Esophagus muscularis mucosa (tissue), 4 donors: ENCODE results near the gene TEAD4. TPM values are rescaled to one million over a fixed set of nuclear protein-coding genes. Genes with fewer than 3 reads are reported as not detected.

ENCODE experiments used
- DNase-seq: peaks from one replicate; pipeline ENCODE4 v3.0.0-alpha.2; 2017; ENCODE audit errors: extremely low spot score
- H3K27ac ChIP-seq, 4 donors: fragments of 200-600 bp; sonication (generic); replicated peaks in 1 of 4; 1 replicate in 3 of 4; 2 replicates in 1 of 4; pipeline ENCODE4 v1.5.1; 2016 to 2019; ENCODE audit warnings: mild to moderate bottlenecking in 1 of 4
- H3K27me3 ChIP-seq, 4 donors: fragments of 200-600 bp; sonication (generic); one replicate each; pipeline versions ENCODE4 v1.5.1 to v1.6.0; 2016 to 2019
- H3K36me3 ChIP-seq, 4 donors: fragments of 200-600 bp; sonication (generic); one replicate each; pipeline ENCODE4 v1.5.1; 2016 to 2019
- H3K4me1 ChIP-seq, 4 donors: fragments of 200-600 bp; sonication (generic); one replicate each; pipeline ENCODE4 v1.5.1; 2016 to 2019
- H3K4me3 ChIP-seq, 4 donors: fragments of 200-600 bp; sonication (generic); 1 replicate in 2 of 4; 2 replicates in 2 of 4; pipeline ENCODE4 v1.5.1; 2016 to 2019; ENCODE audit warnings: mild to moderate bottlenecking in 4 of 4, moderate library complexity in 1 of 4
- H3K9me3 ChIP-seq, 4 donors: fragments of 200-600 bp; sonication (generic); 1 replicate in 3 of 4; 2 replicates in 1 of 4; pipeline ENCODE4 v1.5.1; 2016 to 2019
- EP300 ChIP-seq: sonication (generic); formaldehyde crosslinking; IDR thresholded peaks from one replicate; pipeline ENCODE4 v1.6.1; 2017; ENCODE audit warnings: antibody characterized with exemption
- POLR2A ChIP-seq: fragments of 450-650 bp; IDR thresholded peaks from one replicate; pipeline ENCODE4 v1.6.1; 2017; ENCODE audit warnings: antibody characterized with exemption, moderate library complexity, mild to moderate bottlenecking, low read depth
- POLR2AphosphoS5 ChIP-seq, 2 donors: sonication (generic); formaldehyde crosslinking; IDR thresholded peaks; one replicate each; pipeline ENCODE4 v1.6.1; 2017; ENCODE audit warnings: antibody characterized with exemption in 2 of 2
- WGBS: methylation state at CpG from one replicate; pipeline ENCODE4 v1.1.5; 2018; 5-methylcytosine and 5-hydroxymethylcytosine counted together
- intact Hi-C: fragments of 100-400 bp; cut with DNase I; formaldehyde crosslinking; loops from one replicate; pipeline ENCODE4 v1.15.1; 2023
- total RNA-seq, 4 donors: library from RNA; depleted of rRNA; stranded (reverse); fragments of >200 nt; gene quantifications; one replicate each; pipeline versions ENCODE4 v1.1.0 to v1.2.1, GENCODE V29; 2016
- TF ChIP-seq, protein P1 (sequence below), 3 experiments: fragments of 200-600 bp in 2 of 3; fragments of 450-650 bp in 1 of 3; sonication (generic) in 2 of 3; IDR thresholded peaks; one replicate each; pipeline ENCODE4 v1.5.1; 2017 to 2019; ENCODE audit warnings: antibody characterized with exemption in 3 of 3, mild to moderate bottlenecking in 2 of 3, moderate library complexity in 1 of 3

Gene TEAD4
- total RNA-seq = 10 to 100 TPM in 3 of 4 donors, 1 to 10 TPM in 1; 7.5 to 42.7 (median 28.0) TPM

DNA sequence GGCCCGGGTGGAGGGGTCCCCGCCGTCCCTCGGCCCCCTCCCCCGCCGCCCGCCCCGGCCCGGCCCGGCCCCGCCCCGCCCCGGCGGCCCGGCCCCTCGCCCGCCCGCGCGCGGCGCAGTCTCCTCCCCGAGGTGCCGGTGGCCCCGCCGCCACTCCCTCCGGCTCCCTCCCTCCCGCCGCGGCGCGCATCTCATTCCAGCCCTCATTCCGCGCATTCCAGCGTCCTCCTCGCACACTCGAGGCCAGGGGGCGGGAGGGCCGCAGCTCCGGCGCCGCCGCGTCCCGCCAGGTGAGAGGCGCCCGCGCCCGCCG, at the start of gene TEAD4:
Gene TEAD4 (plus strand): TSS at position 206 of the 313 bp plus-strand sequence.
- Histone ChIP-seq H3K9me3 (no peaks in the 10 kb centered on the region), H3K27me3 (peaks cover 0 to 16% (median 0%) of the 10 kb centered on the region in 4 donors), H3K36me3 (no peaks in the 10 kb centered on the region), H3K27ac (peak within 1 kb of the TSS; percentile 86 to 91 (median 88)), H3K4me3 (peak within 1 kb of the TSS; percentile 65 to 87 (median 76)), H3K4me1 (peaks cover 21 to 51% (median 33%) of the 10 kb centered on the region in 4 donors)
- intact Hi-C loops = loop anchor here (5.0 kb wide), 1 partner anchor 78 kb away; no protein-coding TSS in a partner anchor
- TF ChIP-seq POLR2AphosphoS5 (IDR thresholded peaks at IDR 0.05) = peak in 1 of 2 donors; percentile 26
- no peak for TF ChIP-seq EP300
- no CpG with 5 or more reads among the region's 50 CpGs for WGBS
- DNase-seq = no peak

DNA sequence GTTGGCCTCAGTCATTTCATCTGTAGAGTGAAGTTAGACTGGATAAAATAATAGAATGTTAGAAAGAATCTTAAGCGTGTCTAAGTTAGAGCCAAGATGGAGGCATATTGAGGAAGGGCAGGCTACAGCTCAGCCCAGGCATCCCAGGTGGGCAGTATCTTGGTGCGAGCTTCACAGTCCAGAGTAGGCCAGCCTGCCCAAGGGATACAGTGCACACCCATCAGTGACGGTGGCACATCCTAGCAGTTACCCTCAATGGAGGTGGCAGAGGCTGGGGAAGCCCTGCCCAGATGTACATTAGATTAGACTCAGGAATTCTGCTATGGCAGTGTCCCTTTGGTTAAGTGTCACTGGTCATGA, 47.0 kb upstream of the TEAD4 start:
- Histone ChIP-seq H3K27ac (no peak overlapping the region), H3K36me3 (peaks cover 10 to 70% (median 31%) of the 10 kb centered on the region in 4 donors), H3K4me3 (no peak overlapping the region), H3K27me3 (no peaks in the 10 kb centered on the region), H3K4me1 (peaks cover 0 to 3% (median 0%) of the 10 kb centered on the region in 4 donors), H3K9me3 (no peaks in the 10 kb centered on the region)
- WGBS = 93% methylated on average over 3 of the region's 3 CpGs
- intact Hi-C loops = no loop called here
- no peak for DNase-seq
- TF ChIP-seq POLR2AphosphoS5 (IDR thresholded peaks at IDR 0.05) = no peak
- TF ChIP-seq EP300 = no peak
- TF ChIP-seq POLR2A = no peak
- TF ChIP-seq, protein P1, sequence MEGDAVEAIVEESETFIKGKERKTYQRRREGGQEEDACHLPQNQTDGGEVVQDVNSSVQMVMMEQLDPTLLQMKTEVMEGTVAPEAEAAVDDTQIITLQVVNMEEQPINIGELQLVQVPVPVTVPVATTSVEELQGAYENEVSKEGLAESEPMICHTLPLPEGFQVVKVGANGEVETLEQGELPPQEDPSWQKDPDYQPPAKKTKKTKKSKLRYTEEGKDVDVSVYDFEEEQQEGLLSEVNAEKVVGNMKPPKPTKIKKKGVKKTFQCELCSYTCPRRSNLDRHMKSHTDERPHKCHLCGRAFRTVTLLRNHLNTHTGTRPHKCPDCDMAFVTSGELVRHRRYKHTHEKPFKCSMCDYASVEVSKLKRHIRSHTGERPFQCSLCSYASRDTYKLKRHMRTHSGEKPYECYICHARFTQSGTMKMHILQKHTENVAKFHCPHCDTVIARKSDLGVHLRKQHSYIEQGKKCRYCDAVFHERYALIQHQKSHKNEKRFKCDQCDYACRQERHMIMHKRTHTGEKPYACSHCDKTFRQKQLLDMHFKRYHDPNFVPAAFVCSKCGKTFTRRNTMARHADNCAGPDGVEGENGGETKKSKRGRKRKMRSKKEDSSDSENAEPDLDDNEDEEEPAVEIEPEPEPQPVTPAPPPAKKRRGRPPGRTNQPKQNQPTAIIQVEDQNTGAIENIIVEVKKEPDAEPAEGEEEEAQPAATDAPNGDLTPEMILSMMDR (IDR thresholded peaks at IDR 0.05) = no peak

DNA sequence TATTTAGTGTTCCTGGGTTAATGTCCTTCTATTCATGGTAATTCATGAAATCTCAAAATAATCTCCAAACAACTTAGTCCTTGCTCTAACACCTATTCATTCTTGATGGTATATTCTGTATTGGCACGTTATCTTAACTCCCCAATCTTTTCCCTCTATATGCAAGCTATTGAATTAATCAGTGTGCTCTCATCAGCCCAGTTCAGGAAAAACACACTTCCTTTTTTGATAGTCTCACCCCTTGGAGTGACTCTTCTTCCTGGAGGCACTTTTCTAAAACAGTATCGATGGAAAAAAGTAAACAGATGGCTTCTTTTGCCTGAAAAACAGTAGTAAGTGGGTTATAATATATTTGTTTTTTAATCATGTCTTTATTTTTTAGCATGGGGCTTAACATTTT, 39.9 kb upstream of the TEAD4 start:
- H3K4me3 ChIP-seq = no peak overlapping the region
- TF ChIP-seq POLR2AphosphoS5 (IDR thresholded peaks at IDR 0.05) = no peak
- TF ChIP-seq, protein P1 (IDR thresholded peaks at IDR 0.05) = no peak
- intact Hi-C loops = no loop called here
- H3K27ac ChIP-seq = no peak overlapping the region
- WGBS = 76% methylated on average over 2 of the region's 2 CpGs
- H3K36me3 ChIP-seq = peaks cover 23 to 94% (median 49%) of the 10 kb centered on the region in 4 donors
- no peak for DNase-seq
- H3K9me3 ChIP-seq = no peaks in the 10 kb centered on the region
- no peaks in the 10 kb centered on the region for H3K4me1 ChIP-seq
- no peaks in the 10 kb centered on the region for H3K27me3 ChIP-seq

DNA sequence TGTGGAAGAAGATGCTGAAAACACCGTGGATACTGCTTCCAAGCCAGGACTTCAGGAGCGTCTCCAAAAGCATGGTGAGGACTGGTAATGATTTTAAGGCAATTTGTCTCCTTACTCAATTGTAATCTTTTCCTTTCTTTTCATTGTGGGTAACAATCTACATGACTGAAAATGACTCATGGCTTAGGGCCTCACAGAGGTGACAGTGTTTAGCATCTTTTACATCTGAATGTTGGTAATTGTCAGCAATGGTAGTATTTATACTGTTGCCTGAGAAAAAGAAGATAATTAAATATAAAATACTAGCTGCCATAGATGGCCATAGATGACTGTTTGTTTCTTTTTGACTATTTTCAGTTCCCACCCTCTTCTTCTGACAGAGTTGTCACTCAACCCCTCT, 36.9 kb upstream of the TEAD4 start:
- 100% methylated on average over 2 of the region's 2 CpGs for WGBS
- no peaks in the 10 kb centered on the region for H3K4me1 ChIP-seq
- intact Hi-C loops = no loop called here
- no peak for DNase-seq
- no peaks in the 10 kb centered on the region for H3K27me3 ChIP-seq
- TF ChIP-seq, protein P1 (IDR thresholded peaks at IDR 0.05) = no peak
- TF ChIP-seq EP300 (no peak), POLR2A (no peak), POLR2AphosphoS5 (IDR thresholded peaks at IDR 0.05) (no peak)
- H3K4me3 ChIP-seq = no peak overlapping the region
- no peaks in the 10 kb centered on the region for H3K9me3 ChIP-seq
- peaks cover 22 to 96% (median 64%) of the 10 kb centered on the region in 4 donors for H3K36me3 ChIP-seq
- no peak overlapping the region for H3K27ac ChIP-seq

DNA sequence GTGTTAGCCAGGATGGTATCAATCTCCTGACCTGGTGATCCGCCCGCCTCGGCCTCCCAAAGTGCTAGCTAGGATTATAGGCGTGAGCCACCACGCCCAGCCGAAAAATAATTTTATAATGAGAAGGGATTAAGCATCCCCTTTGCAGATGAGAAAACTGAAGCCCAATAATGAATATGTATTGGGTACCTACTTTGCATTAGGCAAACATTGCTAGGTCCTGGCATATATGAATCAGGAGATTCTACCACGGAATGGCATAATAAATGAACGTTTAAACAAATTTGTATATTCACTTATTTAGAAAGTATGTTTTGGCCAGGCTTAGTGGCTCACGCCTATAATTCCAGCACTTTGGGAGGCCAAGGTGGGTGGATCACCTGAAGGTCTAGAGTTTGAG, 36.1 kb upstream of the TEAD4 start:
- DNase-seq = no peak
- no peaks in the 10 kb centered on the region for H3K4me1 ChIP-seq
- peaks cover 24 to 94% (median 66%) of the 10 kb centered on the region in 4 donors for H3K36me3 ChIP-seq
- H3K4me3 ChIP-seq = no peak overlapping the region
- no peak overlapping the region for H3K27ac ChIP-seq
- TF ChIP-seq POLR2AphosphoS5 (IDR thresholded peaks at IDR 0.05) = no peak
- TF ChIP-seq, protein P1 (IDR thresholded peaks at IDR 0.05) = no peak
- TF ChIP-seq POLR2A = no peak
- TF ChIP-seq EP300 = no peak
- intact Hi-C loops = no loop called here
- WGBS = 98% methylated on average over 9 of the region's 9 CpGs
- H3K27me3 ChIP-seq = no peaks in the 10 kb centered on the region
- no peaks in the 10 kb centered on the region for H3K9me3 ChIP-seq
